Natural killer cell (primary cell): Measurements from ENCODE around the gene PAXIP1. TPM values are rescaled to one million over a fixed set of nuclear protein-coding genes. Genes with fewer than 3 reads are reported as not detected.

Source experiments
- ATAC-seq, 3 donors: fragments of 150-1000 bp in 2 of 3; fragments of 200-7000 bp in 1 of 3; cut with Tn5 transposase; 1 replicate in 1 of 3; 2 replicates in 2 of 3; pipeline ENCODE4 v1.10.0; 2021; ENCODE audit warnings: mild to moderate bottlenecking in 2 of 3, moderate library complexity in 2 of 3
- DNase-seq, 2 donors: peaks; one replicate each; pipeline versions ENCODE4 v3.0.0 to v3.0.0-alpha.2; 2013 to 2021; ENCODE audit warnings: mixed read lengths in 1 of 2
- H3K27ac ChIP-seq: one replicate; pipeline ENCODE4 v1.5.1; 2013; ENCODE audit warnings: mild to moderate bottlenecking, low read length
- H3K27me3 ChIP-seq: one replicate; pipeline ENCODE4 v1.6.1; 2013; ENCODE audit warnings: low read length; ENCODE audit not compliant: control insufficient read depth, insufficient read depth
- H3K36me3 ChIP-seq: one replicate; pipeline ENCODE4 v1.6.1; 2013; ENCODE audit warnings: low read length; ENCODE audit not compliant: control insufficient read depth, insufficient read depth
- H3K4me1 ChIP-seq: one replicate; pipeline ENCODE4 v1.6.1; 2013; ENCODE audit warnings: low read length; ENCODE audit not compliant: control insufficient read depth, insufficient read depth
- H3K4me3 ChIP-seq: one replicate; pipeline ENCODE4 v1.5.1; 2013; ENCODE audit warnings: low read length
- H3K9me3 ChIP-seq: one replicate; pipeline ENCODE4 v1.6.1; 2013; ENCODE audit warnings: low read length; ENCODE audit not compliant: control insufficient read depth, insufficient read depth
- H3K27ac Mint-ChIP-seq, 2 donors: one replicate each; pipeline ENCODE4 v1.8.0; 2022; ENCODE audit warnings: mild to moderate bottlenecking in 2 of 2, mixed read lengths in 2 of 2, moderate library complexity in 1 of 2
- H3K27me3 Mint-ChIP-seq, 2 donors: one replicate each; pipeline ENCODE4 v1.8.0; 2022; ENCODE audit warnings: low read depth in 2 of 2, mixed read lengths in 2 of 2
- H3K36me3 Mint-ChIP-seq: one replicate; pipeline ENCODE4 v1.8.0; 2022; ENCODE audit warnings: mixed read lengths
- H3K4me1 Mint-ChIP-seq, 2 donors: one replicate each; pipeline ENCODE4 v1.8.0; 2022; ENCODE audit warnings: mixed read lengths in 2 of 2
- H3K4me3 Mint-ChIP-seq: one replicate; pipeline ENCODE4 v1.8.0; 2022; ENCODE audit warnings: mild to moderate bottlenecking, moderate library complexity, mixed read lengths
- H3K9me3 Mint-ChIP-seq, 2 donors: one replicate each; pipeline ENCODE4 v1.8.0; 2022; ENCODE audit warnings: mixed read lengths in 2 of 2
- CTCF ChIP-seq: fragments of 200-600 bp; IDR thresholded peaks from one replicate; pipeline ENCODE4 v1.8.0; 2022; ENCODE audit warnings: antibody characterized with exemption
- WGBS: methylation state at CpG from one replicate; pipeline ENCODE4 v1.1.7; 2013; ENCODE audit warnings: missing lambda C conversion rate; ENCODE audit not compliant: insufficient coverage; 5-methylcytosine and 5-hydroxymethylcytosine counted together
- intact Hi-C: fragments of 100-400 bp; cut with micrococcal nuclease; formaldehyde crosslinking; loops from one replicate; pipeline ENCODE4 v1.14.2; 2022
- total RNA-seq, 4 donors: library from RNA; stranded (reverse); fragments of 120-200 nt in 1 of 4; gene quantifications; one replicate each; pipeline versions ENCODE4 v1.2.3 to v1.2.4, GENCODE V29; 2013 to 2022

Gene PAXIP1
- total RNA-seq, 3 donors from 2014 or later (not counting 1 experiment from before 2014, with no cell fraction given): 8.7 to 13.8 (median 11.2) TPM

- Histone ChIP-seq H3K27me3 (no peaks in the 10 kb centered on the region), H3K27ac (no peak overlapping the region), H3K4me1 (peaks cover 8% of the 10 kb centered on the region), H3K4me3 (no peak overlapping the region), H3K9me3 (peaks cover 2% of the 10 kb centered on the region), H3K36me3 (no peaks in the 10 kb centered on the region)
- Mint-ChIP-seq H3K4me3 (no peak overlapping the region), H3K9me3 (peaks cover 2 to 4% of the 10 kb centered on the region in 2 donors), H3K4me1 (no peaks in the 10 kb centered on the region), H3K36me3 (no peaks in the 10 kb centered on the region), H3K27ac (no peak overlapping the region), H3K27me3 (peaks cover 0 to 10% of the 10 kb centered on the region in 2 donors)
- DNase-seq (no peak), ATAC-seq (no peak)
- TF ChIP-seq CTCF: no peak
- 93% methylated on average over 41 of the region's 41 CpGs for WGBS
- intact Hi-C loops: no loop called here
Measured at GRCh38 chr7:154906736-154907355, 96.1 kb downstream of the PAXIP1 start.

GRCh38 chr7:154906201-154906600, 96.7 kb downstream of the PAXIP1 start:
- Mint-ChIP-seq H3K36me3 (no peaks in the 10 kb centered on the region), H3K4me3 (no peak overlapping the region), H3K9me3 (peaks cover under 1% of the 10 kb centered on the region in 2 donors), H3K27ac (no peak overlapping the region), H3K4me1 (no peaks in the 10 kb centered on the region), H3K27me3 (peaks cover 0 to 7% of the 10 kb centered on the region in 2 donors)
- TF ChIP-seq CTCF: no peak
- ATAC-seq: no peak
- H3K27me3 ChIP-seq: no peaks in the 10 kb centered on the region
- H3K27ac ChIP-seq: no peak overlapping the region
- H3K36me3 ChIP-seq: no peaks in the 10 kb centered on the region
- peaks cover 2% of the 10 kb centered on the region for H3K9me3 ChIP-seq
- WGBS: 93% methylated on average over 7 of the region's 7 CpGs
- H3K4me1 ChIP-seq: peaks cover 8% of the 10 kb centered on the region
- no peak for DNase-seq
- H3K4me3 ChIP-seq: no peak overlapping the region
- intact Hi-C loops: no loop called here

GRCh38 chr7:154905615-154906014, 97.3 kb downstream of the PAXIP1 start:
- TF ChIP-seq CTCF: no peak
- no peak overlapping the region for H3K4me3 Mint-ChIP-seq
- ATAC-seq: no peak
- peaks cover 0 to 6% of the 10 kb centered on the region in 2 donors for H3K27me3 Mint-ChIP-seq
- no peak overlapping the region for H3K4me3 ChIP-seq
- DNase-seq: no peak
- peaks cover 8% of the 10 kb centered on the region for H3K4me1 ChIP-seq
- no peaks in the 10 kb centered on the region for H3K9me3 ChIP-seq
- H3K36me3 Mint-ChIP-seq: no peaks in the 10 kb centered on the region
- 76% methylated on average over 7 of the region's 8 CpGs for WGBS
- no peaks in the 10 kb centered on the region for H3K36me3 ChIP-seq
- no peak overlapping the region for H3K27ac Mint-ChIP-seq
- no peaks in the 10 kb centered on the region for H3K27me3 ChIP-seq
- intact Hi-C loops: no loop called here
- no peak overlapping the region for H3K27ac ChIP-seq
- no peaks in the 10 kb centered on the region for H3K9me3 Mint-ChIP-seq
- H3K4me1 Mint-ChIP-seq: no peaks in the 10 kb centered on the region

- Mint-ChIP-seq H3K27me3 (peaks cover 0 to 6% of the 10 kb centered on the region in 2 donors), H3K4me1 (no peaks in the 10 kb centered on the region), H3K4me3 (no peak overlapping the region), H3K27ac (no peak overlapping the region), H3K9me3 (no peaks in the 10 kb centered on the region), H3K36me3 (no peaks in the 10 kb centered on the region)
- Histone ChIP-seq H3K9me3 (no peaks in the 10 kb centered on the region), H3K4me1 (peaks cover 8% of the 10 kb centered on the region), H3K4me3 (no peak overlapping the region), H3K27me3 (no peaks in the 10 kb centered on the region), H3K27ac (no peak overlapping the region), H3K36me3 (no peaks in the 10 kb centered on the region)
- intact Hi-C loops: no loop called here
- no peak for TF ChIP-seq CTCF
- ATAC-seq (no peak), DNase-seq (no peak)
- whole genome bisulfite sequencing: 90% methylated on average over 8 of the region's 8 CpGs
Measured at GRCh38 chr7:154905146-154905545, 97.8 kb downstream of the PAXIP1 start.
